HepG2 (cell line): Measurements from ENCODE around the gene PAM16. TPM values are rescaled to one million over a fixed set of nuclear protein-coding genes. Genes with fewer than 3 reads are reported as not detected.

ENCODE experiments used
- ATAC-seq: fragments of 200-7000 bp; cut with Tn5 transposase; 3 replicates; pipeline ENCODE4 v1.9.1; 2020; ENCODE audit warnings: mild to moderate bottlenecking, moderate library complexity
- BruUV-seq: library from RNA; stranded (reverse); fragments of 400-500 nt; replicated peaks from 2 replicates; lab custom pipeline; 2021; lab: Mats Ljungman, UMichigan
- CTCF ChIA-PET: fragments of 300-600 bp; formaldehyde crosslinking; extraction: SDS; loops from one replicate; lab custom pipeline; 2021; ENCODE audit warnings: low total read pairs, inconsistent platforms, low intra/inter-chr PET ratio; lab: Yijun Ruan, JAX
- POLR2A ChIA-PET: fragments of 350-600 bp; sonication (Branson Sonifier 250); formaldehyde crosslinking; loops from one replicate; lab custom pipeline; 2020; ENCODE audit warnings: antibody characterized with exemption, inconsistent platforms; lab: Yijun Ruan, JAX
- DNase-seq: peaks from one replicate; pipeline ENCODE4 v3.0.0-alpha.2; 2015; ENCODE audit warnings: low spot score
- FAIRE-seq: peaks from 3 replicates; lab custom pipeline; 2011; peaks lifted over from hg19 to GRCh38; lab: Jason Lieb, UNC
- H2AFZ ChIP-seq: one replicate; pipeline ENCODE4 v1.6.1; 2011; ENCODE audit warnings: low read length, inconsistent platforms
- H3K27ac ChIP-seq: fragments of 300-600 bp; 3 replicates; pipeline ENCODE4 v1.8.0; 2011; ENCODE audit warnings: mixed run types, mild to moderate bottlenecking, mixed read lengths, low read length, inconsistent platforms; ENCODE audit not compliant: insufficient read depth; ENCODE audit errors: extremely low read length
- H3K27me3 ChIP-seq, 2 experiments: fragments of 200-600 bp in 1 of 2; 2 replicates in 1 of 2; 3 replicates in 1 of 2; pipeline versions ENCODE4 v1.6.0 to v1.8.0; 2011; ENCODE audit warnings: low read length in 2 of 2, mild to moderate bottlenecking in 2 of 2, moderate library complexity in 2 of 2, inconsistent platforms in 1 of 2; ENCODE audit not compliant: insufficient read depth in 2 of 2, control insufficient read depth in 1 of 2
- H3K36me3 ChIP-seq, 2 experiments: fragments of 200-600 bp in 1 of 2; replicated peaks in 1 of 2; 2 replicates in 1 of 2; 3 replicates in 1 of 2; pipeline versions ENCODE4 v1.5.1 to v1.8.0; 2011; ENCODE audit warnings: low read length in 2 of 2, inconsistent platforms in 1 of 2; ENCODE audit not compliant: insufficient read depth in 2 of 2, control insufficient read depth in 1 of 2
- H3K4me1 ChIP-seq: 2 replicates; pipeline ENCODE4 v1.5.1; 2012; ENCODE audit warnings: low read length, inconsistent platforms; ENCODE audit not compliant: insufficient read depth
- H3K4me2 ChIP-seq: 2 replicates; pipeline ENCODE4 v1.6.0; 2011; ENCODE audit warnings: low read depth, low read length, inconsistent platforms
- H3K4me3 ChIP-seq, 3 experiments: fragments of 200-600 bp in 1 of 3; sonication (generic), shearing (Covaris generic) in 1 of 3; replicated peaks in 1 of 3; 2 replicates each; pipeline ENCODE4 v1.5.1; 2011 to 2016; ENCODE audit warnings: low read length in 3 of 3, inconsistent platforms in 2 of 3, low read depth in 2 of 3, mild to moderate bottlenecking in 2 of 3, control low read depth in 1 of 3, mixed read lengths in 1 of 3; ENCODE audit not compliant: insufficient read depth in 1 of 3
- H3K79me2 ChIP-seq: one replicate; pipeline ENCODE4 v1.6.1; 2011; ENCODE audit warnings: low read length, inconsistent platforms; ENCODE audit not compliant: insufficient read depth
- H3K9ac ChIP-seq: 2 replicates; pipeline ENCODE4 v1.6.0; 2011; ENCODE audit warnings: mild to moderate bottlenecking, low read depth, low read length, inconsistent platforms; ENCODE audit not compliant: insufficient read depth
- H3K9me3 ChIP-seq: 2 replicates; pipeline ENCODE4 v1.5.1; 2012; ENCODE audit warnings: mild to moderate bottlenecking, low read length
- H4K20me1 ChIP-seq: 2 replicates; pipeline ENCODE4 v1.6.0; 2011; ENCODE audit warnings: inconsistent platforms, mild to moderate bottlenecking, low read length, moderate library complexity; ENCODE audit not compliant: insufficient read depth
- FOXC1 ChIP-seq: sonication (generic); formaldehyde crosslinking; IDR thresholded peaks from 2 replicates; pipeline ENCODE4 v1.8.0; 2022; ENCODE audit warnings: mild to moderate bottlenecking, missing genetic modification reagents, borderline replicate concordance
- JUNB ChIP-seq: sonication (generic); formaldehyde crosslinking; IDR thresholded peaks from 2 replicates; pipeline ENCODE4 v1.8.0; 2022; ENCODE audit warnings: missing genetic modification reagents, mild to moderate bottlenecking, borderline replicate concordance
- ZBTB20 ChIP-seq: sonication (generic); formaldehyde crosslinking; IDR thresholded peaks from 2 replicates; pipeline ENCODE4 v1.8.1; 2023; ENCODE audit warnings: missing genetic modification reagents, low read depth, mild to moderate bottlenecking, borderline replicate concordance
- ZFP62 ChIP-seq: sonication (generic); formaldehyde crosslinking; IDR thresholded peaks from 2 replicates; pipeline ENCODE4 v1.4.0; 2020; ENCODE audit warnings: missing genetic modification reagents
- ZFX ChIP-seq: sonication (generic); formaldehyde crosslinking; IDR thresholded peaks from 2 replicates; pipeline ENCODE4 v1.4.0; 2020; ENCODE audit warnings: mild to moderate bottlenecking, low read depth, missing genetic modification reagents, moderate library complexity
- ZNF260 ChIP-seq: sonication (generic); formaldehyde crosslinking; IDR thresholded peaks from 2 replicates; pipeline ENCODE4 v1.4.0; 2020; ENCODE audit warnings: missing genetic modification reagents, low read depth, mild to moderate bottlenecking, borderline replicate concordance
- ZNF317 ChIP-seq: sonication (generic); formaldehyde crosslinking; IDR thresholded peaks from 2 replicates; pipeline ENCODE4 v1.5.0; 2020; ENCODE audit warnings: mild to moderate bottlenecking, missing genetic modification reagents
- ZNF326 ChIP-seq: sonication (generic); formaldehyde crosslinking; IDR thresholded peaks from 2 replicates; pipeline ENCODE4 v1.4.0; 2020; ENCODE audit warnings: missing genetic modification reagents, borderline replicate concordance
- ZNF33A ChIP-seq: sonication (generic); formaldehyde crosslinking; IDR thresholded peaks from 2 replicates; pipeline ENCODE4 v1.5.1; 2020; ENCODE audit warnings: missing genetic modification reagents, mild to moderate bottlenecking, moderate library complexity, borderline replicate concordance
- ZSCAN29 ChIP-seq: sonication (generic); formaldehyde crosslinking; conservative IDR thresholded peaks from 2 replicates; pipeline ENCODE4 v1.4.0; 2020; ENCODE audit warnings: mild to moderate bottlenecking, missing genetic modification reagents
- WGBS: methylation state at CpG from one replicate; pipeline ENCODE4 v1.1.6; 2017; ENCODE audit warnings: low lambda C conversion rate; 5-methylcytosine and 5-hydroxymethylcytosine counted together
- in situ Hi-C: cut with HindIII; loops from 2 replicates; pipeline ENCODE4 v1.10.0; 2017; ENCODE audit warnings: low pct_unique_long_range_greater_than_20kb; ENCODE audit not compliant: extremely low pct_ligation_motif_present
- intact Hi-C: fragments of 100-400 bp; cut with micrococcal nuclease; formaldehyde crosslinking; loops from one replicate; pipeline ENCODE4 v1.10.0; 2022; ENCODE audit not compliant: unreplicated experiment
- polyA plus RNA-seq, 8 experiments: library from polyadenylated mRNA; depleted of rRNA in 3 of 8; stranded (reverse) in 7 of 8; unstranded in 1 of 8; fragments of >200 nt; fragmentation: Illumina TruSeq in 4 of 8; extraction: Trizol in 4 of 8; gene quantifications; 2 replicates each; pipeline versions ENCODE4 v1.2.1 to v1.2.3, GENCODE V29; 2011 to 2016; ENCODE audit warnings: low read depth in 4 of 8, missing spikeins in 1 of 8, mixed read lengths in 1 of 8; ENCODE audit not compliant: insufficient read depth in 1 of 8
- total RNA-seq, 5 experiments: library from RNA; depleted of rRNA; stranded (reverse); fragments of >200 nt; fragmentation: Illumina TruSeq; extraction: Trizol; gene quantifications; 2 replicates each; pipeline ENCODE4 v1.2.3, GENCODE V29; 2016; ENCODE audit warnings: low read depth in 1 of 5
- TF ChIP-seq, protein P1 (sequence below): sonication (generic); formaldehyde crosslinking; IDR thresholded peaks from 2 replicates; pipeline ENCODE4 v1.4.0; 2020; ENCODE audit warnings: missing genetic modification reagents
- TF ChIP-seq, protein P2 (sequence below): sonication (generic); formaldehyde crosslinking; IDR thresholded peaks from 2 replicates; pipeline ENCODE4 v1.9.0; 2021; ENCODE audit warnings: mild to moderate bottlenecking, missing genetic modification reagents

Gene PAM16
- total and polyA plus RNA-seq, 2 of the 13 experiments (the other 11 are each of a cell fraction or from before 2014, with no cell fraction given): 51.5 to 51.8 TPM

DNA sequence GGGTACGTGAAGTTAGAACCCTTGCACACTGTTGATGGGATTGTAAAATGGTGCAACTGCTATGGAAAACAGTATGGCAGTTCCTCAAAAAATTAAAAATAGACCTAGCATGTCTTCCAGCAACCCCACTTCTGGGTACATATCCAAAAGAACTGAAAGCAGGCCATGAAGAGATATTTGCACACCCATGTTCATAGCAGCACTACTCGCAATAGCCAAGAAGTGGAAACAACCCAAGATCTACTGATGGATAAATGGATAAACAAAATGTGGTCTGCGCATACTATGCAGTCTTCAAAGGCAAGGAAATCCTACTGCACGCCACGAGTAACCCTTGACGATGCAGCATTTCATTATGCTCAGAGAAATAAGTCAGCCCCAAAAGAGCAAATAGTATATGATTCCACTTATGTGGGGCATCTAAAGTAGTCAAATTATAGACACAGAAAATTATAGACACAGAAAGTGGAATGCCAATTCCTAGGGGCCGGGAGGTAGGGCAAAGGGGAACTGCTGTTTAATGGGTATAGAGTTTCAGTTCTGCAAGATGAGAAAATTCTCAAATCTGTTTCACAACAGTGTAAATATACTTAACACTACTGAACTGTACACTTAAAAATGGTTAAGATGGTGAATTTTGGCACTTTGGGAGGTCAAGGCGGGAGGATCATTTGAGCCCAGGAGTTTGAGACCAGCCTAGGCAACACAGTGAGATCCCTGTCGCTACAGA is 48.0 kb upstream of the PAM16 start:
- no peak overlapping the region for H2AFZ ChIP-seq
- H3K9ac ChIP-seq: no peak overlapping the region
- H3K27ac ChIP-seq: no peak overlapping the region
- no peaks in the 10 kb centered on the region for H3K79me2 ChIP-seq
- TF ChIP-seq ZNF33A (CRISPR knock-in tag): no peak
- no peak for TF ChIP-seq ZBTB20 (CRISPR knock-in tag)
- TF ChIP-seq FOXC1 (CRISPR knock-in tag): no peak
- TF ChIP-seq ZNF260 (CRISPR knock-in tag): no peak
- TF ChIP-seq ZNF317 (CRISPR knock-in tag): no peak
- no peak for TF ChIP-seq ZNF326
- no peak for TF ChIP-seq JUNB (CRISPR knock-in tag)
- TF ChIP-seq ZSCAN29: no peak
- TF ChIP-seq, protein P1, sequence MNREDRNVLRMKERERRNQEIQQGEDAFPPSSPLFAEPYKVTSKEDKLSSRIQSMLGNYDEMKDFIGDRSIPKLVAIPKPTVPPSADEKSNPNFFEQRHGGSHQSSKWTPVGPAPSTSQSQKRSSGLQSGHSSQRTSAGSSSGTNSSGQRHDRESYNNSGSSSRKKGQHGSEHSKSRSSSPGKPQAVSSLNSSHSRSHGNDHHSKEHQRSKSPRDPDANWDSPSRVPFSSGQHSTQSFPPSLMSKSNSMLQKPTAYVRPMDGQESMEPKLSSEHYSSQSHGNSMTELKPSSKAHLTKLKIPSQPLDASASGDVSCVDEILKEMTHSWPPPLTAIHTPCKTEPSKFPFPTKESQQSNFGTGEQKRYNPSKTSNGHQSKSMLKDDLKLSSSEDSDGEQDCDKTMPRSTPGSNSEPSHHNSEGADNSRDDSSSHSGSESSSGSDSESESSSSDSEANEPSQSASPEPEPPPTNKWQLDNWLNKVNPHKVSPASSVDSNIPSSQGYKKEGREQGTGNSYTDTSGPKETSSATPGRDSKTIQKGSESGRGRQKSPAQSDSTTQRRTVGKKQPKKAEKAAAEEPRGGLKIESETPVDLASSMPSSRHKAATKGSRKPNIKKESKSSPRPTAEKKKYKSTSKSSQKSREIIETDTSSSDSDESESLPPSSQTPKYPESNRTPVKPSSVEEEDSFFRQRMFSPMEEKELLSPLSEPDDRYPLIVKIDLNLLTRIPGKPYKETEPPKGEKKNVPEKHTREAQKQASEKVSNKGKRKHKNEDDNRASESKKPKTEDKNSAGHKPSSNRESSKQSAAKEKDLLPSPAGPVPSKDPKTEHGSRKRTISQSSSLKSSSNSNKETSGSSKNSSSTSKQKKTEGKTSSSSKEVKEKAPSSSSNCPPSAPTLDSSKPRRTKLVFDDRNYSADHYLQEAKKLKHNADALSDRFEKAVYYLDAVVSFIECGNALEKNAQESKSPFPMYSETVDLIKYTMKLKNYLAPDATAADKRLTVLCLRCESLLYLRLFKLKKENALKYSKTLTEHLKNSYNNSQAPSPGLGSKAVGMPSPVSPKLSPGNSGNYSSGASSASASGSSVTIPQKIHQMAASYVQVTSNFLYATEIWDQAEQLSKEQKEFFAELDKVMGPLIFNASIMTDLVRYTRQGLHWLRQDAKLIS: no peak
- no peak for TF ChIP-seq ZFX
- TF ChIP-seq, protein P2, sequence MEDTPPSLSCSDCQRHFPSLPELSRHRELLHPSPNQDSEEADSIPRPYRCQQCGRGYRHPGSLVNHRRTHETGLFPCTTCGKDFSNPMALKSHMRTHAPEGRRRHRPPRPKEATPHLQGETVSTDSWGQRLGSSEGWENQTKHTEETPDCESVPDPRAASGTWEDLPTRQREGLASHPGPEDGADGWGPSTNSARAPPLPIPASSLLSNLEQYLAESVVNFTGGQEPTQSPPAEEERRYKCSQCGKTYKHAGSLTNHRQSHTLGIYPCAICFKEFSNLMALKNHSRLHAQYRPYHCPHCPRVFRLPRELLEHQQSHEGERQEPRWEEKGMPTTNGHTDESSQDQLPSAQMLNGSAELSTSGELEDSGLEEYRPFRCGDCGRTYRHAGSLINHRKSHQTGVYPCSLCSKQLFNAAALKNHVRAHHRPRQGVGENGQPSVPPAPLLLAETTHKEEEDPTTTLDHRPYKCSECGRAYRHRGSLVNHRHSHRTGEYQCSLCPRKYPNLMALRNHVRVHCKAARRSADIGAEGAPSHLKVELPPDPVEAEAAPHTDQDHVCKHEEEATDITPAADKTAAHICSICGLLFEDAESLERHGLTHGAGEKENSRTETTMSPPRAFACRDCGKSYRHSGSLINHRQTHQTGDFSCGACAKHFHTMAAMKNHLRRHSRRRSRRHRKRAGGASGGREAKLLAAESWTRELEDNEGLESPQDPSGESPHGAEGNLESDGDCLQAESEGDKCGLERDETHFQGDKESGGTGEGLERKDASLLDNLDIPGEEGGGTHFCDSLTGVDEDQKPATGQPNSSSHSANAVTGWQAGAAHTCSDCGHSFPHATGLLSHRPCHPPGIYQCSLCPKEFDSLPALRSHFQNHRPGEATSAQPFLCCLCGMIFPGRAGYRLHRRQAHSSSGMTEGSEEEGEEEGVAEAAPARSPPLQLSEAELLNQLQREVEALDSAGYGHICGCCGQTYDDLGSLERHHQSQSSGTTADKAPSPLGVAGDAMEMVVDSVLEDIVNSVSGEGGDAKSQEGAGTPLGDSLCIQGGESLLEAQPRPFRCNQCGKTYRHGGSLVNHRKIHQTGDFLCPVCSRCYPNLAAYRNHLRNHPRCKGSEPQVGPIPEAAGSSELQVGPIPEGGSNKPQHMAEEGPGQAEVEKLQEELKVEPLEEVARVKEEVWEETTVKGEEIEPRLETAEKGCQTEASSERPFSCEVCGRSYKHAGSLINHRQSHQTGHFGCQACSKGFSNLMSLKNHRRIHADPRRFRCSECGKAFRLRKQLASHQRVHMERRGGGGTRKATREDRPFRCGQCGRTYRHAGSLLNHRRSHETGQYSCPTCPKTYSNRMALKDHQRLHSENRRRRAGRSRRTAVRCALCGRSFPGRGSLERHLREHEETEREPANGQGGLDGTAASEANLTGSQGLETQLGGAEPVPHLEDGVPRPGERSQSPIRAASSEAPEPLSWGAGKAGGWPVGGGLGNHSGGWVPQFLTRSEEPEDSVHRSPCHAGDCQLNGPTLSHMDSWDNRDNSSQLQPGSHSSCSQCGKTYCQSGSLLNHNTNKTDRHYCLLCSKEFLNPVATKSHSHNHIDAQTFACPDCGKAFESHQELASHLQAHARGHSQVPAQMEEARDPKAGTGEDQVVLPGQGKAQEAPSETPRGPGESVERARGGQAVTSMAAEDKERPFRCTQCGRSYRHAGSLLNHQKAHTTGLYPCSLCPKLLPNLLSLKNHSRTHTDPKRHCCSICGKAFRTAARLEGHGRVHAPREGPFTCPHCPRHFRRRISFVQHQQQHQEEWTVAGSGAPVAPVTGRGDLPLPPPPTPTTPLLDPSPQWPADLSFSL (CRISPR knock-in tag): no peak
- no peak for TF ChIP-seq ZFP62 (CRISPR knock-in tag)
- TF ChIP-seq, all 625 proteins: peak for 0
- FAIRE-seq: no peak
- BruUV-seq: no TSS peak
- Histone ChIP-seq H3K4me1 (peaks cover 23% of the 10 kb centered on the region), H4K20me1 (no peaks in the 10 kb centered on the region), H3K4me3 (no peak overlapping the region), H3K4me2 (no peak overlapping the region), H3K27me3 (no peaks in the 10 kb centered on the region), H3K36me3 (peaks cover 1 to 17% of the 10 kb centered on the region in 2 experiments; a peak in 2 of 5 replicates), H3K9me3 (no peaks in the 10 kb centered on the region)
- intact Hi-C loops (no loop called here), in situ Hi-C loops (no loop called here)
- CTCF ChIA-PET: interaction anchor here (1.4 kb wide), 1 partner anchor 40 kb away, joined by 6 read pairs; no protein-coding TSS in a partner anchor
- DNase-seq: no peak
- no peak for ATAC-seq
- POLR2A ChIA-PET: interaction anchor here (2.0 kb wide), 1 partner anchor 29 kb away, joined by 6 read pairs; no protein-coding TSS in a partner anchor
- WGBS: 95% methylated on average over 9 of the region's 9 CpGs
